ENCODE data around the gene THG1L. TPM values are rescaled to one million over a fixed set of nuclear protein-coding genes. Genes with fewer than 3 reads are reported as not detected.
A peak's percentile ranks its signal among the peaks of the same experiment; 100 is the strongest.

THG1L gene
- polyA plus RNA-seq, 1 of the 3 experiments (the other 2 are of a cell fraction): 37.0 TPM

DNA sequence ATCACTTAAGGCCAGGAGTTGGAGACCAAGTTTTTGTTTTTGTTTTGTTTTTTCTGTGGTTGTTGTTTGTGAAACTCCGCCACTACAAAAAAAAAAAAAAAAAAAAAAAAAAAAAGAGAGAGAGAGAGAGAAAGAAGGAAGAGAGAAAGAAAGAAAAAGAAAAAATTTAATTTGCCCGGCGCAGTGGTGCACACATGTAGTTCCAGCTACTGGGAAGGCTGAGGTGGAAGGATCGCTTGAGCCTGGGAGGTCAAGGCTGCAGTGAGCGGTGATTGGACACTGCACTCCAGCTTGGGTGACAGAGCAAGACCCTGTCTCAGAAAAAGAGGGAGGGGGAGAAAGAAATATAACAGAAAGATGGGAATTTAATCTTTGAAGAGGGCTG lies 902 bp downstream of the THG1L start (continued):
- TF ChIP-seq, protein P1, sequence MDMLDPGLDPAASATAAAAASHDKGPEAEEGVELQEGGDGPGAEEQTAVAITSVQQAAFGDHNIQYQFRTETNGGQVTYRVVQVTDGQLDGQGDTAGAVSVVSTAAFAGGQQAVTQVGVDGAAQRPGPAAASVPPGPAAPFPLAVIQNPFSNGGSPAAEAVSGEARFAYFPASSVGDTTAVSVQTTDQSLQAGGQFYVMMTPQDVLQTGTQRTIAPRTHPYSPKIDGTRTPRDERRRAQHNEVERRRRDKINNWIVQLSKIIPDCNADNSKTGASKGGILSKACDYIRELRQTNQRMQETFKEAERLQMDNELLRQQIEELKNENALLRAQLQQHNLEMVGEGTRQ (IDR thresholded peaks at IDR 0.05; ENCODE audit: borderline replicate concordance, low read depth, low read length): no peak
- TF ChIP-seq GATA2 (CRISPR knock-in tag; IDR thresholded peaks at IDR 0.05) (no peak), POLR2AphosphoS5 (IDR thresholded peaks at IDR 0.05; ENCODE audit: low read depth, low read length) (no peak), SMC3 (IDR thresholded peaks at IDR 0.05; ENCODE audit: low read depth, low read length) (no peak), TCF12 (IDR thresholded peaks at IDR 0.05) (no peak), FOXM1 (IDR thresholded peaks at IDR 0.05; ENCODE audit: low read depth) (no peak), EZH2phosphoT487 (IDR thresholded peaks at IDR 0.05; ENCODE audit: borderline replicate concordance, low read depth) (no peak), TEAD4 (IDR thresholded peaks at IDR 0.05; ENCODE audit: borderline replicate concordance, insufficient read depth) (no peak), TAF1 (IDR thresholded peaks at IDR 0.05; ENCODE audit: borderline replicate concordance, low read depth, low read length) (no peak)

DNA sequence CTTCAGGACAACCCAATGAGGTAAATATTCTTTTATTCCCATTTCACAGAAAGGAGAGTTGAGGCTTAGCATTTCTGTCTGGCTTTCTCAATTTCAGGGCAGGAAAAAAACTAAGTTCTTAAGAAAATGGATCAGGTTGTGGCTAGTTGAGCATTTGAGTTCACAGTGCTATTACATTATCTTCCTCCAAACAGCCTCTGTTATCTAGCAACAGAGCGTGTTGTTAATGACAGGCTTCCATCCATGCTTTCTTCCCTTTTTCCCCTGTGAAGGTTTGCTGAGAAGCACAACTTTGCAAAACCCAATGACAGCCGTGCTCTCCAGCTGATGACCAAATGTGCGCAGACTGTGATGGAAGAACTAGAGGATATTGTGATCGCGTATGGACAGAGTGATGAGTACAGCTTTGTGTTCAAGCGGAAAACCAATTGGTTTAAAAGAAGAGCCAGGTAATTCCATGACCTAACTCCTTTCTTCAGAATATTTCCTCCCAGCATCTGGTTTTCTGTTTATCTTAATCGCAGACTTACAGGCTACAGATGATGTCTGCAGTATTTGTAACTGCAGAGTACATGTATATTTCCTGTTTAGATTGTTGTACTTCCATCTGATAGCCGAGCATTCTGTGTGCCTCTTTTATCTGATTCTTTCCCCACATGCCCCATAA lies 1.5 kb downstream of the THG1L start:
- 78% methylated on average over 8 of the region's 8 CpGs for WGBS (ENCODE audit: low lambda C conversion rate)
- Histone ChIP-seq H4K20me1 (ENCODE audit: insufficient read depth) (no peaks in the 10 kb centered on the region), H3K4me3 (ENCODE audit: low read depth in 2 of 2, low read length in 1 of 2) (no peak overlapping the region), H3K27ac (ENCODE audit: low read depth in 2 of 2, low read length in 1 of 2) (peak overlapping the region in 1 of 2 experiments; percentile 96; a peak in 2 of 4 replicates), H3F3A (replicated peaks; ENCODE audit: insufficient read depth) (peaks cover 17% of the 10 kb centered on the region), H3K79me2 (ENCODE audit: insufficient read depth) (peaks cover 16% of the 10 kb centered on the region), H3K9me3 (no peaks in the 10 kb centered on the region), H3K4me2 (no peak overlapping the region; the same call in 1 of the 2 replicates), H2AFZ (ENCODE audit: low read depth) (no peak overlapping the region), H3K9me2 (no peaks in the 10 kb centered on the region), H3K9ac (no peak overlapping the region), H3K27me3 (ENCODE audit: insufficient read depth) (no peaks in the 10 kb centered on the region), H3K36me3 (replicated peaks in 1 of 2; ENCODE audit: control insufficient read depth in 1 of 2, insufficient read depth in 2 of 2, low read length in 1 of 2) (peaks cover 24 to 31% of the 10 kb centered on the region in 2 experiments), H3K4me1 (ENCODE audit: control insufficient read depth in 1 of 2, insufficient read depth in 2 of 2, low read depth in 1 of 2, low read length in 1 of 2) (peaks cover 0 to 10% of the 10 kb centered on the region in 2 experiments; a peak in 2 of 4 replicates)
- peak; percentile 22 for DNase-seq
- ChIA-PET POLR2A (interaction anchor here (1.5 kb wide), 1 partner anchor 11 kb away, joined by 4 read pairs; no protein-coding TSS in a partner anchor), CTCF (interaction anchor here (2.2 kb wide), 1 partner anchor 11 kb away, joined by 30 read pairs; the partner anchor contains the start of gene LSM11)
- TF ChIP-seq CHD2 (IDR thresholded peaks at IDR 0.05; ENCODE audit: low read length, partially characterized antibody): peak; percentile 56
- no peak for TF ChIP-seq FOSL2 (IDR thresholded peaks at IDR 0.05; ENCODE audit: borderline replicate concordance, low read depth)
- TF ChIP-seq RAD21 (IDR thresholded peaks at IDR 0.05; ENCODE audit: low read length): no peak
- no peak for TF ChIP-seq RFX5 (IDR thresholded peaks at IDR 0.05; ENCODE audit: low read length)
- peak; percentile 83; the same call in 1 of the 2 replicates for TF ChIP-seq RCOR1 (IDR thresholded peaks at IDR 0.05; ENCODE audit: low read length)
- TF ChIP-seq EP300 (IDR thresholded peaks at IDR 0.05; ENCODE audit: borderline replicate concordance in 1 of 2, low read depth in 1 of 2, low read length in 1 of 2): peak in 1 of 2 experiments; percentile 53; a peak in 1 of 4 replicates
- TF ChIP-seq GATA2 (CRISPR knock-in tag; IDR thresholded peaks at IDR 0.05): peak; percentile 59
- TF ChIP-seq TCF12 (IDR thresholded peaks at IDR 0.05): peak; percentile 15; the same call in 1 of the 2 replicates
- TF ChIP-seq FOXJ3 (CRISPR knock-in tag; IDR thresholded peaks at IDR 0.05): 0 out of 2 replicates have a peak, but pooled peaks have one; percentile 27

Measured in SK-N-SH (cell line).